Fibroblast of lung (primary cell): ENCODE measurements around the gene TMPRSS11A. TPM values are rescaled to one million over a fixed set of nuclear protein-coding genes. Genes with fewer than 3 reads are reported as not detected.

ENCODE experiments used
- DNase-seq, 2 donors: peaks; one replicate each; pipeline versions ENCODE4 v3.0.0 to v3.0.0-alpha.2; 2010; ENCODE audit warnings: low read depth in 2 of 2
- H2AFZ ChIP-seq: 2 replicates; pipeline ENCODE4 v1.5.1; 2012; ENCODE audit warnings: low read length, control low read depth, inconsistent platforms
- H3K27ac ChIP-seq: 2 replicates; pipeline ENCODE4 v1.5.1; 2011; ENCODE audit warnings: low read length, control low read depth; ENCODE audit not compliant: insufficient read depth
- H3K27me3 ChIP-seq: 2 replicates; pipeline ENCODE4 v1.5.1; 2011; ENCODE audit warnings: mild to moderate bottlenecking, low read length; ENCODE audit not compliant: control insufficient read depth, insufficient read depth
- H3K36me3 ChIP-seq: 2 replicates; pipeline ENCODE4 v1.5.1; 2011; ENCODE audit warnings: low read length; ENCODE audit not compliant: control insufficient read depth, insufficient read depth
- H3K4me1 ChIP-seq: 2 replicates; pipeline ENCODE4 v1.5.1; 2011; ENCODE audit warnings: low read length; ENCODE audit not compliant: control insufficient read depth, insufficient read depth; ENCODE audit errors: extremely low read depth
- H3K4me2 ChIP-seq: 2 replicates; pipeline ENCODE4 v1.5.1; 2011; ENCODE audit warnings: low read length, control low read depth; ENCODE audit not compliant: insufficient read depth; ENCODE audit errors: extremely low read depth
- H3K4me3 ChIP-seq, 4 experiments: fragments of 200-600 bp in 1 of 4; sonication (generic) in 1 of 4; replicated peaks in 1 of 4; 2 replicates each; pipeline ENCODE4 v1.5.1; 2011 to 2016; ENCODE audit warnings: low read length in 4 of 4, low read depth in 3 of 4, mild to moderate bottlenecking in 3 of 4, control low read depth in 2 of 4, inconsistent platforms in 1 of 4, mixed read lengths in 1 of 4; ENCODE audit not compliant: insufficient read depth in 1 of 4; ENCODE audit errors: control extremely low read depth in 1 of 4
- H3K79me2 ChIP-seq: 2 replicates; pipeline ENCODE4 v1.5.1; 2012; ENCODE audit warnings: mild to moderate bottlenecking, low read length, inconsistent platforms; ENCODE audit not compliant: control insufficient read depth, insufficient read depth
- H3K9ac ChIP-seq: 2 replicates; pipeline ENCODE4 v1.5.1; 2011; ENCODE audit warnings: mild to moderate bottlenecking, low read length, control low read depth; ENCODE audit not compliant: insufficient read depth
- H3K9me3 ChIP-seq: 2 replicates; pipeline ENCODE4 v1.5.1; 2012; ENCODE audit warnings: low read depth, low read length; ENCODE audit not compliant: control insufficient read depth, insufficient read depth
- H4K20me1 ChIP-seq: 2 replicates; pipeline ENCODE4 v1.5.1; 2011; ENCODE audit warnings: low read length; ENCODE audit not compliant: control insufficient read depth, insufficient read depth; ENCODE audit errors: extremely low read depth
- EZH2 ChIP-seq: IDR thresholded peaks from 2 replicates; pipeline ENCODE4 v1.5.1; 2012; ENCODE audit warnings: low read length, control low read depth, mild to moderate bottlenecking; ENCODE audit errors: missing control alignments
- polyA plus RNA-seq, 2 donors: library from polyadenylated mRNA; depleted of rRNA in 1 of 2; stranded (reverse) in 1 of 2; unstranded in 1 of 2; fragments of >200 nt; gene quantifications; 2 replicates each; pipeline ENCODE4 v1.2.1, GENCODE V29; 2011 to 2012; ENCODE audit warnings: missing spikeins in 1 of 2
- total RNA-seq: library from RNA; depleted of rRNA; stranded (reverse); fragments of >200 nt; gene quantifications from 2 replicates; pipeline ENCODE4 v1.2.1, GENCODE V29; 2014
- TF ChIP-seq, protein P1 (sequence below), 2 donors: IDR thresholded peaks in 1 of 2; conservative IDR thresholded peaks in 1 of 2; 1 replicate in 1 of 2; 2 replicates in 1 of 2; pipeline ENCODE4 v1.5.1; 2011 to 2012; ENCODE audit warnings: low read length in 2 of 2, control low read depth in 1 of 2, inconsistent platforms in 1 of 2, low read depth in 1 of 2, mild to moderate bottlenecking in 1 of 2

Gene TMPRSS11A
- total and polyA plus RNA-seq, 2 donors (not counting 1 experiment from before 2014, with no cell fraction given), result not detected

GRCh38 chr4:67899096-67899495 is 64.2 kb downstream of the TMPRSS11A start:
- no peak overlapping the region for H3K4me2 ChIP-seq
- H2AFZ ChIP-seq, result no peak overlapping the region
- TF ChIP-seq, protein P1, sequence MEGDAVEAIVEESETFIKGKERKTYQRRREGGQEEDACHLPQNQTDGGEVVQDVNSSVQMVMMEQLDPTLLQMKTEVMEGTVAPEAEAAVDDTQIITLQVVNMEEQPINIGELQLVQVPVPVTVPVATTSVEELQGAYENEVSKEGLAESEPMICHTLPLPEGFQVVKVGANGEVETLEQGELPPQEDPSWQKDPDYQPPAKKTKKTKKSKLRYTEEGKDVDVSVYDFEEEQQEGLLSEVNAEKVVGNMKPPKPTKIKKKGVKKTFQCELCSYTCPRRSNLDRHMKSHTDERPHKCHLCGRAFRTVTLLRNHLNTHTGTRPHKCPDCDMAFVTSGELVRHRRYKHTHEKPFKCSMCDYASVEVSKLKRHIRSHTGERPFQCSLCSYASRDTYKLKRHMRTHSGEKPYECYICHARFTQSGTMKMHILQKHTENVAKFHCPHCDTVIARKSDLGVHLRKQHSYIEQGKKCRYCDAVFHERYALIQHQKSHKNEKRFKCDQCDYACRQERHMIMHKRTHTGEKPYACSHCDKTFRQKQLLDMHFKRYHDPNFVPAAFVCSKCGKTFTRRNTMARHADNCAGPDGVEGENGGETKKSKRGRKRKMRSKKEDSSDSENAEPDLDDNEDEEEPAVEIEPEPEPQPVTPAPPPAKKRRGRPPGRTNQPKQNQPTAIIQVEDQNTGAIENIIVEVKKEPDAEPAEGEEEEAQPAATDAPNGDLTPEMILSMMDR (conservative IDR thresholded peaks at IDR 0.05 in 1 of 2, IDR thresholded peaks at IDR 0.05 in 1 of 2; ENCODE audit: low read depth in 1 of 2, low read length in 2 of 2), result no peak
- TF ChIP-seq EZH2, result no peak
- no peak overlapping the region for H3K27ac ChIP-seq
- H3K36me3 ChIP-seq, result no peaks in the 10 kb centered on the region
- DNase-seq, result no peak
- no peak overlapping the region for H3K9ac ChIP-seq
- H3K27me3 ChIP-seq, result no peaks in the 10 kb centered on the region
- no peaks in the 10 kb centered on the region for H3K4me1 ChIP-seq
- no peaks in the 10 kb centered on the region for H3K9me3 ChIP-seq
- H3K79me2 ChIP-seq, result no peaks in the 10 kb centered on the region
- no peaks in the 10 kb centered on the region for H4K20me1 ChIP-seq
- H3K4me3 ChIP-seq, result no peak overlapping the region

DNA sequence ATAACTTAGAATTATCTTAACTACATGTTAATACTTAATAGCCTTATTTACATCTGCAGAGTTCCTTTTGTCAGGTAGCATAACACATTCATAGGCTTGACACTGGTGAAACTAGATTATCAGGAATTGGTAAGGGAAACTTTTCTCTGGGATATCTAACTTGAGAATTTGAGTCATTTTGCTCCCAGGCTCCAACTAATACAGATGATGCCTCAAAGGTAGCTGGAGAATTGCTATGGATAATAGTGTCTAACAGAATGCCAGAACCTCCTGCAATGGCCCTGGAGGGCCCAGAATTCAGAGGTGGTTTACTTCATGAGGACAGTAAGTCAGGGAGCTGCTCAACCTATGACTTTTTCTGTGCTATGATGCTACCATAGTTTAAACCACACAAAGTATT is 65.6 kb downstream of the TMPRSS11A start:
- TF ChIP-seq EZH2, result no peak
- TF ChIP-seq, protein P1 (conservative IDR thresholded peaks at IDR 0.05 in 1 of 2, IDR thresholded peaks at IDR 0.05 in 1 of 2; ENCODE audit: low read depth in 1 of 2, low read length in 2 of 2), result no peak
- H3K9me3 ChIP-seq, result no peaks in the 10 kb centered on the region
- no peaks in the 10 kb centered on the region for H3K27me3 ChIP-seq
- H3K4me2 ChIP-seq, result no peak overlapping the region
- H3K9ac ChIP-seq, result no peak overlapping the region
- H3K36me3 ChIP-seq, result no peaks in the 10 kb centered on the region
- no peak for DNase-seq
- H4K20me1 ChIP-seq, result no peaks in the 10 kb centered on the region
- no peak overlapping the region for H3K4me3 ChIP-seq
- H2AFZ ChIP-seq, result no peak overlapping the region
- H3K4me1 ChIP-seq, result no peaks in the 10 kb centered on the region
- H3K79me2 ChIP-seq, result no peaks in the 10 kb centered on the region
- H3K27ac ChIP-seq, result no peak overlapping the region

DNA sequence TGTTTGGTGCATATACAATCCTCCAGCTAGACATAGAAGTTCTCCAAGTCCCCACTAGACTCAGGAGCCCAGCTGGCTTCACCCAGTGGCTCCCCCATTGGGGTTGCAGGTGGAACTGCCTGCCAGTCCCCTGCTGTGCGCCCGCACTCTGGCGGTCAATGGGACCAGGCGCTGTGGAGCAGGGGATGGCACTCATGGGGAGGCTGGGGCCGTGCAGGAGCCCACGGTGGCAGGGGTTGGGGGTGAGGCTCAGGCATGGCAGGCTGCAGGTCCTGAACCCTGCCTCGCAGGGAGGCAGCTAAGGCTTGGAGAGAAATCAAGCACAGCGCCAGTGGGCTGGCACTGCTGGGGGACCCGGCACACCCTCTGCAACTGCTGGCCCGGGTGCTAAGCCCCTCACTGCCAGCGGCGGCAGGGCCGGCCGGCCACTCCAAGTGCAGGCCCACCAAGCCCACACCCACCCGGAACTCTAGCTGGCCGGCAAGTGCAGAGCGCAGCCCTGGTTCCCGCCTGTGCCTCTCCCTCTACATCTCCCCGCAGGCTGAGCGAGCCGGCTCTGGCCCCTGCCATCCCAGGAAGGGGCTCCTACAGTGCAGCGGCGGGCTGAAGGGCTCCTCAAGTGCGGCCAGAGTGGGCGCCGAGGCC is 66.8 kb downstream of the TMPRSS11A start:
- no peak overlapping the region for H2AFZ ChIP-seq
- H3K9me3 ChIP-seq, result no peaks in the 10 kb centered on the region
- H3K27ac ChIP-seq, result no peak overlapping the region
- DNase-seq, result no peak
- H3K4me3 ChIP-seq, result no peak overlapping the region
- H3K36me3 ChIP-seq, result no peaks in the 10 kb centered on the region
- H3K4me2 ChIP-seq, result no peak overlapping the region
- H3K4me1 ChIP-seq, result no peaks in the 10 kb centered on the region
- TF ChIP-seq EZH2, result no peak
- TF ChIP-seq, protein P1 (conservative IDR thresholded peaks at IDR 0.05 in 1 of 2, IDR thresholded peaks at IDR 0.05 in 1 of 2; ENCODE audit: low read depth in 1 of 2, low read length in 2 of 2), result no peak
- no peaks in the 10 kb centered on the region for H3K27me3 ChIP-seq
- no peaks in the 10 kb centered on the region for H4K20me1 ChIP-seq
- H3K79me2 ChIP-seq, result no peaks in the 10 kb centered on the region
- no peak overlapping the region for H3K9ac ChIP-seq
